ENCODE measurements around the gene ABCA7.

- TF ChIP-seq, protein P1, sequence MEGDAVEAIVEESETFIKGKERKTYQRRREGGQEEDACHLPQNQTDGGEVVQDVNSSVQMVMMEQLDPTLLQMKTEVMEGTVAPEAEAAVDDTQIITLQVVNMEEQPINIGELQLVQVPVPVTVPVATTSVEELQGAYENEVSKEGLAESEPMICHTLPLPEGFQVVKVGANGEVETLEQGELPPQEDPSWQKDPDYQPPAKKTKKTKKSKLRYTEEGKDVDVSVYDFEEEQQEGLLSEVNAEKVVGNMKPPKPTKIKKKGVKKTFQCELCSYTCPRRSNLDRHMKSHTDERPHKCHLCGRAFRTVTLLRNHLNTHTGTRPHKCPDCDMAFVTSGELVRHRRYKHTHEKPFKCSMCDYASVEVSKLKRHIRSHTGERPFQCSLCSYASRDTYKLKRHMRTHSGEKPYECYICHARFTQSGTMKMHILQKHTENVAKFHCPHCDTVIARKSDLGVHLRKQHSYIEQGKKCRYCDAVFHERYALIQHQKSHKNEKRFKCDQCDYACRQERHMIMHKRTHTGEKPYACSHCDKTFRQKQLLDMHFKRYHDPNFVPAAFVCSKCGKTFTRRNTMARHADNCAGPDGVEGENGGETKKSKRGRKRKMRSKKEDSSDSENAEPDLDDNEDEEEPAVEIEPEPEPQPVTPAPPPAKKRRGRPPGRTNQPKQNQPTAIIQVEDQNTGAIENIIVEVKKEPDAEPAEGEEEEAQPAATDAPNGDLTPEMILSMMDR (IDR thresholded peaks at IDR 0.05; ENCODE audit: low read length), result no peak
- no peak for TF ChIP-seq EZH2 (optimal IDR thresholded peaks at IDR 0.05; ENCODE audit: low read depth, low read length)
Observed at GRCh38 chr19:1025960-1026782, 13.7 kb upstream of the ABCA7 start, which contains the start of gene CNN2.
